Spleen (tissue), 7 donors: ENCODE data around the gene SMC6.

Experiments
- CTCF ChIP-seq, 11 experiments: fragments of 200-600 bp in 7 of 11; fragments of 450-650 bp in 4 of 11; sonication (generic) in 4 of 11; IDR thresholded peaks in 8 of 11; conservative IDR thresholded peaks in 3 of 11; 1 replicate in 7 of 11; 2 replicates in 4 of 11; pipeline versions ENCODE4 v1.4.0 to v1.8.0; 2016 to 2021; ENCODE audit warnings: antibody characterized with exemption in 11 of 11, inconsistent platforms in 4 of 11, mild to moderate bottlenecking in 1 of 11
- POLR2A ChIP-seq, 3 donors: fragments of 450-650 bp; IDR thresholded peaks; one replicate each; pipeline ENCODE4 v1.5.1; 2017; ENCODE audit warnings: antibody characterized with exemption in 3 of 3, mild to moderate bottlenecking in 1 of 3
- POLR2AphosphoS5 ChIP-seq, 3 donors: sonication (generic); formaldehyde crosslinking; IDR thresholded peaks; one replicate each; pipeline ENCODE4 v1.5.1; 2017; ENCODE audit warnings: antibody characterized with exemption in 3 of 3
- donor health status: DM: no; HTN: no; CAD: no; lungs with moderate emphysema.
- donor health status: DM: no; HTN: no; CAD: no.
- donor health status: DM: no; HTN: no; CAD: no.

- TF ChIP-seq CTCF (IDR thresholded peaks at IDR 0.05 in 8 of 11, conservative IDR thresholded peaks at IDR 0.05 in 3 of 11) (no peak), POLR2AphosphoS5 (IDR thresholded peaks at IDR 0.05) (no peak), POLR2A (IDR thresholded peaks at IDR 0.05) (no peak)
Measured at GRCh38 chr2:17752246-17752645, 1.4 kb downstream of the SMC6 start.
